OCI-M1 (cell line): ENCODE results near the gene PLSCR3.

ENCODE experiments used
- DNase-seq: peaks from one replicate; lab custom pipeline; 2025; lab: John Stamatoyannopoulos, UW

Gene PLSCR3

GRCh38 chr17:7394452-7395191 lies at the start of gene PLSCR3:
Gene PLSCR3 (minus strand): TSS chr17:7394525. CDS start chr17:7394110, 415 bp downstream.
- DNase-seq = peak; percentile 90

- DNase-seq = no peak
These were observed 49.5 kb upstream of the PLSCR3 start for GRCh38 chr17:7443499-7444485.

- no peak for DNase-seq
These were observed 47.8 kb upstream of the PLSCR3 start for GRCh38 chr17:7442142-7442541.

GRCh38 chr17:7441266-7441665 lies 46.9 kb upstream of the PLSCR3 start:
- no peak for DNase-seq

- DNase-seq = peak; percentile 89
These were observed 46.5 kb upstream of the PLSCR3 start for GRCh38 chr17:7440834-7441195.

GRCh38 chr17:7440113-7440833 lies 45.9 kb upstream of the PLSCR3 start:
- peak; percentile 83 for DNase-seq

GRCh38 chr17:7439462-7440112 lies 45.3 kb upstream of the PLSCR3 start, which contains the start of gene FGF11:
Gene FGF11 (plus strand): TSS chr17:7439512. CDS start chr17:7439621, 109 bp downstream.
- peak; percentile 33 for DNase-seq

GRCh38 chr17:7438656-7439460 lies 44.5 kb upstream of the PLSCR3 start:
- no peak for DNase-seq

- peak; percentile 71 for DNase-seq
These were observed 43.8 kb upstream of the PLSCR3 start for GRCh38 chr17:7437950-7438614.

GRCh38 chr17:7437369-7437863 lies 43.1 kb upstream of the PLSCR3 start:
- no peak for DNase-seq

- DNase-seq = peak; percentile 92
These were observed 42.4 kb upstream of the PLSCR3 start for GRCh38 chr17:7436556-7437368.

- peak; percentile 94 for DNase-seq
These were observed 41.6 kb upstream of the PLSCR3 start for GRCh38 chr17:7435676-7436555.

- no peak for DNase-seq
These were observed 38.0 kb upstream of the PLSCR3 start for GRCh38 chr17:7432296-7432695.

GRCh38 chr17:7431231-7431630 lies 36.9 kb upstream of the PLSCR3 start:
- no peak for DNase-seq

- DNase-seq = no peak
These were observed 35.4 kb upstream of the PLSCR3 start for GRCh38 chr17:7429722-7430121.

GRCh38 chr17:7428557-7428956 lies 34.2 kb upstream of the PLSCR3 start, which contains the start of gene SPEM3:
Gene SPEM3 (plus strand): TSS chr17:7428857. CDS start chr17:7428903, 46 bp downstream.
- DNase-seq = no peak

GRCh38 chr17:7427549-7427948 lies 33.2 kb upstream of the PLSCR3 start:
- DNase-seq = no peak

GRCh38 chr17:7426896-7427489 lies 32.7 kb upstream of the PLSCR3 start:
- no peak for DNase-seq
